MM.1S (cell line): Measurements from ENCODE around the gene CYTH1.

ENCODE experiments used
- DNase-seq: peaks from one replicate; pipeline ENCODE4 v3.0.0-alpha.2; 2015
- H2AFZ ChIP-seq: fragments of 300-600 bp; sonication (generic); 2 replicates; pipeline ENCODE4 v1.6.0; 2016; ENCODE audit warnings: antibody characterized with exemption, low read length
- H3F3A ChIP-seq: fragments of 300-600 bp; sonication (generic); 2 replicates; pipeline ENCODE4 v1.6.1; 2016; ENCODE audit warnings: mild to moderate bottlenecking, antibody characterized with exemption, low read length, moderate library complexity, mixed read lengths; ENCODE audit not compliant: insufficient read depth
- H3K27ac ChIP-seq: fragments of 300-600 bp; sonication (generic); 2 replicates; pipeline ENCODE4 v1.5.1; 2016; ENCODE audit warnings: mild to moderate bottlenecking, low read length
- H3K27me3 ChIP-seq: fragments of 300-600 bp; sonication (generic); replicated peaks from 2 replicates; pipeline ENCODE4 v1.6.0; 2016; ENCODE audit warnings: low read length; ENCODE audit not compliant: insufficient read depth
- H3K36me3 ChIP-seq: fragments of 300-600 bp; sonication (generic); replicated peaks from 2 replicates; pipeline ENCODE4 v1.6.1; 2016; ENCODE audit warnings: mild to moderate bottlenecking, low read length, mixed read lengths; ENCODE audit not compliant: insufficient read depth
- H3K4me1 ChIP-seq: fragments of 300-600 bp; sonication (generic); 2 replicates; pipeline ENCODE4 v1.6.1; 2016; ENCODE audit warnings: low read length, mixed read lengths
- H3K4me2 ChIP-seq: fragments of 300-600 bp; sonication (generic); 2 replicates; pipeline ENCODE4 v1.6.0; 2016; ENCODE audit warnings: low read depth, low read length
- H3K4me3 ChIP-seq: fragments of 300-600 bp; sonication (generic); 2 replicates; pipeline ENCODE4 v1.5.1; 2016; ENCODE audit warnings: low read length, mixed read lengths
- H3K79me2 ChIP-seq: fragments of 300-600 bp; sonication (generic); 2 replicates; pipeline ENCODE4 v1.6.1; 2016; ENCODE audit warnings: mixed run types, low read length, mixed read lengths
- H3K9ac ChIP-seq: fragments of 300-600 bp; sonication (generic); 2 replicates; pipeline ENCODE4 v1.6.1; 2016; ENCODE audit warnings: low read length, mixed read lengths
- H3K9me2 ChIP-seq: fragments of 300-600 bp; sonication (generic); replicated peaks from 2 replicates; pipeline ENCODE4 v1.6.1; 2016; ENCODE audit warnings: mild to moderate bottlenecking, low read length, mixed read lengths; ENCODE audit not compliant: insufficient read depth
- H3K9me3 ChIP-seq: fragments of 300-600 bp; sonication (generic); replicated peaks from 2 replicates; pipeline ENCODE4 v1.6.1; 2016; ENCODE audit warnings: mild to moderate bottlenecking, low read length, mixed read lengths; ENCODE audit not compliant: insufficient read depth
- H4K20me1 ChIP-seq: fragments of 300-600 bp; sonication (generic); 2 replicates; pipeline ENCODE4 v1.6.1; 2016; ENCODE audit warnings: mild to moderate bottlenecking, low read length, moderate library complexity, mixed read lengths; ENCODE audit not compliant: insufficient read depth
- CTCF ChIP-seq: fragments of 300-600 bp; sonication (generic); IDR thresholded peaks from 2 replicates; pipeline ENCODE4 v1.5.1; 2016; ENCODE audit warnings: antibody characterized with exemption, low read length, mixed read lengths
- EZH2 ChIP-seq: fragments of 300-600 bp; sonication (generic); optimal IDR thresholded peaks from 2 replicates; pipeline ENCODE3; 2017; ENCODE audit warnings: low read depth, mild to moderate bottlenecking, antibody characterized with exemption, low read length, mixed read lengths
- EZH2phosphoT487 ChIP-seq: fragments of 300-600 bp; sonication (generic); IDR thresholded peaks from 2 replicates; pipeline ENCODE4 v1.6.1; 2018; ENCODE audit warnings: antibody characterized with exemption, low read length

CYTH1 gene

GRCh38 chr17:78818932-78819331 lies 36.9 kb upstream of the CYTH1 start:
- H3K4me1 ChIP-seq = peaks cover 26% of the 10 kb centered on the region
- TF ChIP-seq EZH2 (no peak), CTCF (no peak), EZH2phosphoT487 (no peak)
- H3F3A ChIP-seq = peaks cover 29% of the 10 kb centered on the region
- H4K20me1 ChIP-seq = no peaks in the 10 kb centered on the region
- no peak overlapping the region for H3K4me2 ChIP-seq
- H3K9me2 ChIP-seq = no peaks in the 10 kb centered on the region
- H3K4me3 ChIP-seq = no peak overlapping the region
- H3K9ac ChIP-seq = no peak overlapping the region
- H3K9me3 ChIP-seq = no peaks in the 10 kb centered on the region
- H3K27ac ChIP-seq = peak overlapping the region; percentile 96; the same call in 1 of the 2 replicates
- peaks cover 64% of the 10 kb centered on the region for H3K79me2 ChIP-seq
- no peak for DNase-seq
- no peaks in the 10 kb centered on the region for H3K27me3 ChIP-seq
- no peak overlapping the region for H2AFZ ChIP-seq
- peaks cover 33% of the 10 kb centered on the region for H3K36me3 ChIP-seq

GRCh38 chr17:78818152-78818846 lies 36.2 kb upstream of the CYTH1 start:
- Histone ChIP-seq H3K9ac (peak overlapping the region; percentile 75), H3K9me3 (no peaks in the 10 kb centered on the region), H2AFZ (no peak overlapping the region), H3K27me3 (no peaks in the 10 kb centered on the region), H3K27ac (peak overlapping the region; percentile 96), H4K20me1 (no peaks in the 10 kb centered on the region), H3K79me2 (peaks cover 64% of the 10 kb centered on the region), H3K36me3 (peaks cover 39% of the 10 kb centered on the region), H3K4me2 (peak overlapping the region; percentile 25; the same call in 1 of the 2 replicates), H3F3A (peaks cover 29% of the 10 kb centered on the region), H3K4me3 (no peak overlapping the region), H3K4me1 (peaks cover 26% of the 10 kb centered on the region), H3K9me2 (no peaks in the 10 kb centered on the region)
- DNase-seq = no peak
- TF ChIP-seq CTCF = no peak
- TF ChIP-seq EZH2phosphoT487 = no peak
- no peak for TF ChIP-seq EZH2

GRCh38 chr17:78817123-78817522 lies 35.0 kb upstream of the CYTH1 start:
- peak overlapping the region; percentile 75 for H3K9ac ChIP-seq
- peaks cover 56% of the 10 kb centered on the region for H3K79me2 ChIP-seq
- peaks cover 47% of the 10 kb centered on the region for H3K36me3 ChIP-seq
- H3K9me3 ChIP-seq = no peaks in the 10 kb centered on the region
- peaks cover 26% of the 10 kb centered on the region for H3K4me1 ChIP-seq
- H3K4me3 ChIP-seq = no peak overlapping the region
- no peak overlapping the region for H2AFZ ChIP-seq
- TF ChIP-seq EZH2phosphoT487 = no peak
- no peak for TF ChIP-seq EZH2
- TF ChIP-seq CTCF = peak; percentile 17; the same call in 1 of the 2 replicates
- H3K9me2 ChIP-seq = no peaks in the 10 kb centered on the region
- H3F3A ChIP-seq = peaks cover 29% of the 10 kb centered on the region
- no peaks in the 10 kb centered on the region for H4K20me1 ChIP-seq
- H3K4me2 ChIP-seq = peak overlapping the region; percentile 25; the same call in 1 of the 2 replicates
- H3K27ac ChIP-seq = peak overlapping the region; percentile 96
- no peaks in the 10 kb centered on the region for H3K27me3 ChIP-seq
- peak; percentile 98 for DNase-seq
